H1 (cell line): Measurements from ENCODE around the gene PIGC. TPM values are rescaled to one million over a fixed set of nuclear protein-coding genes. Genes with fewer than 3 reads are reported as not detected.

Experiments used
- EZH2 ChIP-seq: fragments of 200-600 bp; sonication (generic); IDR thresholded peaks from 2 replicates; pipeline ENCODE4 v1.7.1; 2012; ENCODE audit warnings: low read depth, mild to moderate bottlenecking, moderate library complexity, low read length, inconsistent platforms; ENCODE audit not compliant: severe bottlenecking
- JUND ChIP-seq: IDR thresholded peaks from 2 replicates; pipeline ENCODE4 v1.6.1; 2011; ENCODE audit warnings: mild to moderate bottlenecking, improper control_type of control experiment, low read length
- KDM5A ChIP-seq: fragments of 200-600 bp; IDR thresholded peaks from 2 replicates; pipeline ENCODE4 v1.7.1; 2012; ENCODE audit warnings: mild to moderate bottlenecking, low read length, inconsistent platforms, mixed read lengths
- POLR2A ChIP-seq, 2 experiments: IDR thresholded peaks; 1 replicate in 1 of 2; 2 replicates in 1 of 2; pipeline ENCODE4 v1.6.1; 2011; ENCODE audit warnings: low read depth in 2 of 2, low read length in 2 of 2, mild to moderate bottlenecking in 2 of 2; ENCODE audit errors: control extremely low read depth in 1 of 2
- RFX5 ChIP-seq: IDR thresholded peaks from 2 replicates; pipeline ENCODE4 v1.6.1; 2011; ENCODE audit warnings: low read depth, low read length, improper control_type of control experiment, borderline replicate concordance
- SIX5 ChIP-seq: IDR thresholded peaks from 2 replicates; pipeline ENCODE4 v1.6.1; 2011; ENCODE audit warnings: mild to moderate bottlenecking, low read depth, low read length
- SP1 ChIP-seq: IDR thresholded peaks from 2 replicates; pipeline ENCODE4 v1.6.1; 2011; ENCODE audit warnings: low read depth, low read length
- TEAD4 ChIP-seq: IDR thresholded peaks from 2 replicates; pipeline ENCODE4 v1.6.1; 2012; ENCODE audit warnings: low read depth, low read length, inconsistent platforms, mixed read lengths
- polyA plus RNA-seq, 7 experiments: library from polyadenylated mRNA; depleted of rRNA in 3 of 7; stranded (reverse) in 5 of 7; unstranded in 2 of 7; fragments of >200 nt in 5 of 7; fragments of 200-250 nt in 2 of 7; gene quantifications; 1 replicate in 5 of 7; 2 replicates in 1 of 7; 4 replicates in 1 of 7; pipeline versions ENCODE4 v1.2.1 to v1.2.3, GENCODE V29; 2011 to 2013; ENCODE audit warnings: missing spikeins in 2 of 7, mixed read lengths in 2 of 7
- total RNA-seq: library from RNA; stranded (reverse); fragmentation: NEBNext Ultra II Directional; extraction: Animal tissue kit (Norgen Biotek cat#: 25700); gene quantifications from 2 replicates; pipeline ENCODE4 v1.2.1, GENCODE V29; 2021
- TF ChIP-seq, protein P1 (sequence below): fragments of 300-600 bp; sonication (generic); IDR thresholded peaks from 2 replicates; pipeline ENCODE4 v1.7.1; 2012; ENCODE audit warnings: low read length, moderate library complexity, mild to moderate bottlenecking, inconsistent platforms; ENCODE audit not compliant: insufficient replicate concordance

The PIGC gene
- total and polyA plus RNA-seq, 2 of the 8 experiments (the other 6 are each of a cell fraction or from before 2014, with no cell fraction given) = 21.0 to 39.3 TPM

DNA sequence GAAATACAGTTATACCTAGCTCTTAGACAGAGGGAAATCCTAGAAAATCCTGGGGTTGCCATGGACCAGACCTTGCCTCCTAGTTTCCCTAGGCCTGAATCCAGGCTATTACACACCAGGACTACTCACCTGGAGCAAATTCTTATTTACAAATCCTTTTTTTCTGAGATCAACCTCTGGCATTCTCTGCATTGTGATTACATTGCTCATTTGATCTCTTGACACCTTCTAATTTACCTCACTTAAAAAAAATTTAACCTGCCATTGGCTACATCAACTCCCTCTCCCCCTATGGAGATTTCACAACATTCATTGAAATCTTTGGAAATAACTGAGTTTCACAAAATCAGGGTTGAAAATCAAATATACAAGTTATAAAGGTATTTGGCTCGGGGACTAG is 26.3 kb downstream of the PIGC start (continued):
- TF ChIP-seq, protein P1, sequence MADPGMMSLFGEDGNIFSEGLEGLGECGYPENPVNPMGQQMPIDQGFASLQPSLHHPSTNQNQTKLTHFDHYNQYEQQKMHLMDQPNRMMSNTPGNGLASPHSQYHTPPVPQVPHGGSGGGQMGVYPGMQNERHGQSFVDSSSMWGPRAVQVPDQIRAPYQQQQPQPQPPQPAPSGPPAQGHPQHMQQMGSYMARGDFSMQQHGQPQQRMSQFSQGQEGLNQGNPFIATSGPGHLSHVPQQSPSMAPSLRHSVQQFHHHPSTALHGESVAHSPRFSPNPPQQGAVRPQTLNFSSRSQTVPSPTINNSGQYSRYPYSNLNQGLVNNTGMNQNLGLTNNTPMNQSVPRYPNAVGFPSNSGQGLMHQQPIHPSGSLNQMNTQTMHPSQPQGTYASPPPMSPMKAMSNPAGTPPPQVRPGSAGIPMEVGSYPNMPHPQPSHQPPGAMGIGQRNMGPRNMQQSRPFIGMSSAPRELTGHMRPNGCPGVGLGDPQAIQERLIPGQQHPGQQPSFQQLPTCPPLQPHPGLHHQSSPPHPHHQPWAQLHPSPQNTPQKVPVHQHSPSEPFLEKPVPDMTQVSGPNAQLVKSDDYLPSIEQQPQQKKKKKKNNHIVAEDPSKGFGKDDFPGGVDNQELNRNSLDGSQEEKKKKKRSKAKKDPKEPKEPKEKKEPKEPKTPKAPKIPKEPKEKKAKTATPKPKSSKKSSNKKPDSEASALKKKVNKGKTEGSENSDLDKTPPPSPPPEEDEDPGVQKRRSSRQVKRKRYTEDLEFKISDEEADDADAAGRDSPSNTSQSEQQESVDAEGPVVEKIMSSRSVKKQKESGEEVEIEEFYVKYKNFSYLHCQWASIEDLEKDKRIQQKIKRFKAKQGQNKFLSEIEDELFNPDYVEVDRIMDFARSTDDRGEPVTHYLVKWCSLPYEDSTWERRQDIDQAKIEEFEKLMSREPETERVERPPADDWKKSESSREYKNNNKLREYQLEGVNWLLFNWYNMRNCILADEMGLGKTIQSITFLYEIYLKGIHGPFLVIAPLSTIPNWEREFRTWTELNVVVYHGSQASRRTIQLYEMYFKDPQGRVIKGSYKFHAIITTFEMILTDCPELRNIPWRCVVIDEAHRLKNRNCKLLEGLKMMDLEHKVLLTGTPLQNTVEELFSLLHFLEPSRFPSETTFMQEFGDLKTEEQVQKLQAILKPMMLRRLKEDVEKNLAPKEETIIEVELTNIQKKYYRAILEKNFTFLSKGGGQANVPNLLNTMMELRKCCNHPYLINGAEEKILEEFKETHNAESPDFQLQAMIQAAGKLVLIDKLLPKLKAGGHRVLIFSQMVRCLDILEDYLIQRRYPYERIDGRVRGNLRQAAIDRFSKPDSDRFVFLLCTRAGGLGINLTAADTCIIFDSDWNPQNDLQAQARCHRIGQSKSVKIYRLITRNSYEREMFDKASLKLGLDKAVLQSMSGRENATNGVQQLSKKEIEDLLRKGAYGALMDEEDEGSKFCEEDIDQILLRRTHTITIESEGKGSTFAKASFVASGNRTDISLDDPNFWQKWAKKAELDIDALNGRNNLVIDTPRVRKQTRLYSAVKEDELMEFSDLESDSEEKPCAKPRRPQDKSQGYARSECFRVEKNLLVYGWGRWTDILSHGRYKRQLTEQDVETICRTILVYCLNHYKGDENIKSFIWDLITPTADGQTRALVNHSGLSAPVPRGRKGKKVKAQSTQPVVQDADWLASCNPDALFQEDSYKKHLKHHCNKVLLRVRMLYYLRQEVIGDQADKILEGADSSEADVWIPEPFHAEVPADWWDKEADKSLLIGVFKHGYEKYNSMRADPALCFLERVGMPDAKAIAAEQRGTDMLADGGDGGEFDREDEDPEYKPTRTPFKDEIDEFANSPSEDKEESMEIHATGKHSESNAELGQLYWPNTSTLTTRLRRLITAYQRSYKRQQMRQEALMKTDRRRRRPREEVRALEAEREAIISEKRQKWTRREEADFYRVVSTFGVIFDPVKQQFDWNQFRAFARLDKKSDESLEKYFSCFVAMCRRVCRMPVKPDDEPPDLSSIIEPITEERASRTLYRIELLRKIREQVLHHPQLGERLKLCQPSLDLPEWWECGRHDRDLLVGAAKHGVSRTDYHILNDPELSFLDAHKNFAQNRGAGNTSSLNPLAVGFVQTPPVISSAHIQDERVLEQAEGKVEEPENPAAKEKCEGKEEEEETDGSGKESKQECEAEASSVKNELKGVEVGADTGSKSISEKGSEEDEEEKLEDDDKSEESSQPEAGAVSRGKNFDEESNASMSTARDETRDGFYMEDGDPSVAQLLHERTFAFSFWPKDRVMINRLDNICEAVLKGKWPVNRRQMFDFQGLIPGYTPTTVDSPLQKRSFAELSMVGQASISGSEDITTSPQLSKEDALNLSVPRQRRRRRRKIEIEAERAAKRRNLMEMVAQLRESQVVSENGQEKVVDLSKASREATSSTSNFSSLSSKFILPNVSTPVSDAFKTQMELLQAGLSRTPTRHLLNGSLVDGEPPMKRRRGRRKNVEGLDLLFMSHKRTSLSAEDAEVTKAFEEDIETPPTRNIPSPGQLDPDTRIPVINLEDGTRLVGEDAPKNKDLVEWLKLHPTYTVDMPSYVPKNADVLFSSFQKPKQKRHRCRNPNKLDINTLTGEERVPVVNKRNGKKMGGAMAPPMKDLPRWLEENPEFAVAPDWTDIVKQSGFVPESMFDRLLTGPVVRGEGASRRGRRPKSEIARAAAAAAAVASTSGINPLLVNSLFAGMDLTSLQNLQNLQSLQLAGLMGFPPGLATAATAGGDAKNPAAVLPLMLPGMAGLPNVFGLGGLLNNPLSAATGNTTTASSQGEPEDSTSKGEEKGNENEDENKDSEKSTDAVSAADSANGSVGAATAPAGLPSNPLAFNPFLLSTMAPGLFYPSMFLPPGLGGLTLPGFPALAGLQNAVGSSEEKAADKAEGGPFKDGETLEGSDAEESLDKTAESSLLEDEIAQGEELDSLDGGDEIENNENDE = no peak
- TF ChIP-seq POLR2A (IDR thresholded peaks at IDR 0.05; ENCODE audit: control extremely low read depth in 1 of 2, low read depth in 2 of 2, low read length in 2 of 2) (no peak), TEAD4 (no peak), JUND (no peak), EZH2 (no peak), SIX5 (no peak), KDM5A (no peak), RFX5 (no peak), SP1 (no peak)
- TF ChIP-seq, all 59 proteins: peak for 0
